Stimulated activated CD4-positive, alpha-beta T cell treated with anti-CD3 and anti-CD28 coated beads, Interleukin-1b, Interleukin-23, amount 100 ng/mL, for 1 hour (primary cell): ENCODE measurements around the gene GJD3.

ENCODE experiments used
- DNase-seq, 2 donors: peaks; one replicate each; pipeline ENCODE4 v3.0.0-alpha.2; 2020; ENCODE audit warnings: low read depth in 2 of 2

Gene GJD3

GRCh38 chr17:40323391-40324381 is 40.9 kb downstream of the GJD3 start:
- peak in 1 of 2 donors; percentile 50 for DNase-seq

- peak; percentile 52 to 79 for DNase-seq
Observed at GRCh38 chr17:40322358-40323315, 41.9 kb downstream of the GJD3 start.

- no peak for DNase-seq
Observed at GRCh38 chr17:40321961-40322357, 42.6 kb downstream of the GJD3 start.

- DNase-seq: no peak
Observed at GRCh38 chr17:40321524-40321929, 43.0 kb downstream of the GJD3 start.

GRCh38 chr17:40320756-40321523 is 43.6 kb downstream of the GJD3 start:
- DNase-seq: peak in 1 of 2 donors; percentile 49

- peak in 1 of 2 donors; percentile 80 for DNase-seq
Observed at GRCh38 chr17:40319651-40320540, 44.6 kb downstream of the GJD3 start.

GRCh38 chr17:40318830-40319391 is 45.6 kb downstream of the GJD3 start:
- no peak for DNase-seq

- DNase-seq: peak; percentile 78 to 85
Observed at GRCh38 chr17:40317880-40318829, 46.4 kb downstream of the GJD3 start.

GRCh38 chr17:40317345-40317873 is 47.1 kb downstream of the GJD3 start:
- no peak for DNase-seq

- DNase-seq: no peak
Observed at GRCh38 chr17:40316571-40317344, 47.8 kb downstream of the GJD3 start.

- no peak for DNase-seq
Observed at GRCh38 chr17:40315678-40316570, 48.6 kb downstream of the GJD3 start.

- DNase-seq: no peak
Observed at GRCh38 chr17:40315206-40315605, 49.3 kb downstream of the GJD3 start.

- peak; percentile 66 to 84 for DNase-seq
Observed at GRCh38 chr17:40314584-40314956, 50.0 kb downstream of the GJD3 start.

- no peak for DNase-seq
Observed at GRCh38 chr17:40313668-40314583, 50.6 kb downstream of the GJD3 start.
